ENCODE results near the gene LGALS9.
A peak's percentile ranks its signal among the peaks of the same experiment; 100 is the strongest.

The LGALS9 gene

GRCh38 chr17:27596566-27597187 is 34.3 kb upstream of the LGALS9 start:
- no peak for DNase-seq (ENCODE audit: low read depth in 2 of 2)
- TF ChIP-seq CTCF (IDR thresholded peaks at IDR 0.05; ENCODE audit: low read depth, low read length) = no peak
- no peak overlapping the region for H3K4me3 ChIP-seq (replicated peaks in 1 of 2; ENCODE audit: low read depth in 2 of 2, low read length in 2 of 2)

GRCh38 chr17:27597188-27597580 is 33.8 kb upstream of the LGALS9 start:
- H3K4me3 ChIP-seq (replicated peaks in 1 of 2; ENCODE audit: low read depth in 2 of 2, low read length in 2 of 2) = no peak overlapping the region
- no peak for DNase-seq (ENCODE audit: low read depth in 2 of 2)
- no peak for TF ChIP-seq CTCF (IDR thresholded peaks at IDR 0.05; ENCODE audit: low read depth, low read length)

GRCh38 chr17:27597783-27598320 is 33.1 kb upstream of the LGALS9 start:
- no peak for TF ChIP-seq CTCF (IDR thresholded peaks at IDR 0.05; ENCODE audit: low read depth, low read length)

GRCh38 chr17:27598337-27599050 is 32.5 kb upstream of the LGALS9 start:
- TF ChIP-seq CTCF (IDR thresholded peaks at IDR 0.05; ENCODE audit: low read depth, low read length) = no peak
- DNase-seq (ENCODE audit: low read depth in 2 of 2) = no peak
- H3K4me3 ChIP-seq (replicated peaks in 1 of 2; ENCODE audit: low read depth in 2 of 2, low read length in 2 of 2) = no peak overlapping the region

More at GRCh38 chr17:27597783-27598320, 33.1 kb upstream of the LGALS9 start:
- no peak overlapping the region for H3K4me3 ChIP-seq (replicated peaks in 1 of 2; ENCODE audit: low read depth in 2 of 2, low read length in 2 of 2)
- DNase-seq (ENCODE audit: low read depth in 2 of 2) = no peak

GRCh38 chr17:27600471-27600870 is 30.5 kb upstream of the LGALS9 start:
- no peak for TF ChIP-seq CTCF (IDR thresholded peaks at IDR 0.05; ENCODE audit: low read depth, low read length)
- no peak overlapping the region for H3K4me3 ChIP-seq (replicated peaks in 1 of 2; ENCODE audit: low read depth in 2 of 2, low read length in 2 of 2)
- DNase-seq (ENCODE audit: low read depth in 2 of 2) = no peak

- no peak overlapping the region for H3K4me3 ChIP-seq (replicated peaks in 1 of 2; ENCODE audit: low read depth in 2 of 2, low read length in 2 of 2)
- DNase-seq (ENCODE audit: low read depth in 2 of 2) = peak; percentile 88 to 90
- peak; percentile 93 for TF ChIP-seq CTCF (IDR thresholded peaks at IDR 0.05; ENCODE audit: low read depth, low read length)
Measured at GRCh38 chr17:27601069-27601974, 29.7 kb upstream of the LGALS9 start.
